Measurements from ENCODE around the gene TPP1. TPM values are rescaled to one million over a fixed set of nuclear protein-coding genes. Genes with fewer than 3 reads are reported as not detected.
A peak's percentile ranks its signal among the peaks of the same experiment; 100 is the strongest.

The TPP1 gene
- total RNA-seq, 1 donor from 2014 or later = 50.1 TPM

GRCh38 chr11:6602096-6602940 lies 16.9 kb downstream of the TPP1 start:
- no peaks in the 10 kb centered on the region for H3K9me3 Mint-ChIP-seq
- no peak overlapping the region for H3K4me3 Mint-ChIP-seq
- peak overlapping the region; percentile 28 for H3K27ac Mint-ChIP-seq
- H3K36me3 Mint-ChIP-seq = peaks cover 6% of the 10 kb centered on the region
- no peaks in the 10 kb centered on the region for H3K27me3 Mint-ChIP-seq (ENCODE audit: low read depth)
- no peak for TF ChIP-seq CTCF (IDR thresholded peaks at IDR 0.05; ENCODE audit: unreplicated experiment)
- DNase-seq (ENCODE audit: low spot score in 2 of 2, unreplicated experiment in 2 of 2) = peak in 1 of 2 experiments; percentile 29
- H3K4me1 Mint-ChIP-seq = peaks cover 13% of the 10 kb centered on the region

GRCh38 chr11:6601041-6601461 lies 18.2 kb downstream of the TPP1 start:
- no peaks in the 10 kb centered on the region for H3K27me3 Mint-ChIP-seq (ENCODE audit: low read depth)
- no peaks in the 10 kb centered on the region for H3K9me3 Mint-ChIP-seq
- no peak overlapping the region for H3K27ac Mint-ChIP-seq
- H3K36me3 Mint-ChIP-seq = peaks cover 8% of the 10 kb centered on the region
- no peak overlapping the region for H3K4me3 Mint-ChIP-seq
- TF ChIP-seq CTCF (IDR thresholded peaks at IDR 0.05; ENCODE audit: unreplicated experiment) = no peak
- peaks cover 2% of the 10 kb centered on the region for H3K4me1 Mint-ChIP-seq
- peak in 1 of 2 experiments; percentile 29 for DNase-seq (ENCODE audit: low spot score in 2 of 2, unreplicated experiment in 2 of 2)

DNA sequence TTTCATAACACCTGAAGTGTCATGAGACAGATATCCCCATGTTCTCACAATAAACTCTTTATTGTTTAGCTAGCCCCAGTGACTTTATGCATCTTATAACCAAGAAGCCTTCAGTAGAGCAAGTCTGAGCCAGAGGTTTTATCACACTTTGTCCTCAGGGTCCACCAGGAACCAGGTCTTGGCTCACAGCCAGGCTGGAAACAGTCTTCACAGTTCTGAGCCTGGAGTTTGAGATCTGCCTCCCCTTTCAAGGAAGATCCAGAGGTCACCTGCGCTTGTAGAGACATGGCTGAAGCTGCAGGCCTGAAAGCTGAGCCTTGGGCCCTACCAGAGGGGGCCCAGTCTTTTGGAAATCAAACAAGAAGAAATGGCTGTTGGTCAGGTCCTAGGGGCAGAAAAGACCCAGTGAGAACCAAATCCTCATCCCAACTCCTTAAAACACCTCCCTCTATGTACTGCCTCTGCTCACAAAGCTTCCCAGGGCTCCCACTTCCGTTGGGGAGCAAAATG lies 19.3 kb downstream of the TPP1 start:
- Mint-ChIP-seq H3K4me3 (no peak overlapping the region), H3K27ac (no peak overlapping the region), H3K4me1 (no peaks in the 10 kb centered on the region), H3K36me3 (peaks cover 9% of the 10 kb centered on the region), H3K27me3 (ENCODE audit: low read depth) (no peaks in the 10 kb centered on the region), H3K9me3 (no peaks in the 10 kb centered on the region)
- TF ChIP-seq CTCF (IDR thresholded peaks at IDR 0.05; ENCODE audit: unreplicated experiment) = no peak
- no peak for DNase-seq (ENCODE audit: low spot score in 2 of 2, unreplicated experiment in 2 of 2)

DNA sequence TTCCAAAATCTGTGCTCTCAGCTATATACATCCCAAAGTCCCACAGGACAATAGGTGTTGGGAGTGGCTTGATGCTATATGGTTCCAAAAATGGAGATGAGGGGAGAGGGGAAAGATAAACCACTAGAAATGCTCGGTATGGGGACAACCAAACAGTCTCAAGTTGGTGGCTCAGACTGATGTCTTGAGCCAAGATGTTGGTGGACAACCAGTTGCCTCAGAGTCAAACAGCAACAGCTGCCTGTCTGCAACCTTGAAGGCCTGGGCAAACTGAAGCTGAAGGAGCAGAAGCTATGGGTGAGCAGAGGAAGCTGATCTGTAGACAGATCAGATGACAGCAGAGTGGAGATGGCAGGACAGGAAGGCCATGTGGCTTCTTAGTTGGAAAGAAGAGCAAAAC lies 19.8 kb downstream of the TPP1 start:
- Mint-ChIP-seq H3K4me1 (no peaks in the 10 kb centered on the region), H3K27ac (no peak overlapping the region), H3K4me3 (no peak overlapping the region), H3K36me3 (peaks cover 12% of the 10 kb centered on the region), H3K27me3 (ENCODE audit: low read depth) (no peaks in the 10 kb centered on the region), H3K9me3 (no peaks in the 10 kb centered on the region)
- DNase-seq (ENCODE audit: low spot score in 2 of 2, unreplicated experiment in 2 of 2) = no peak
- TF ChIP-seq CTCF (IDR thresholded peaks at IDR 0.05; ENCODE audit: unreplicated experiment) = no peak

- H3K4me3 Mint-ChIP-seq = no peak overlapping the region
- no peaks in the 10 kb centered on the region for H3K4me1 Mint-ChIP-seq
- no peaks in the 10 kb centered on the region for H3K27me3 Mint-ChIP-seq (ENCODE audit: low read depth)
- H3K36me3 Mint-ChIP-seq = peaks cover 16% of the 10 kb centered on the region
- no peak for DNase-seq (ENCODE audit: low spot score in 2 of 2, unreplicated experiment in 2 of 2)
- H3K9me3 Mint-ChIP-seq = no peaks in the 10 kb centered on the region
- no peak overlapping the region for H3K27ac Mint-ChIP-seq
- TF ChIP-seq CTCF (IDR thresholded peaks at IDR 0.05; ENCODE audit: unreplicated experiment) = no peak
Observed at GRCh38 chr11:6598555-6598954, 20.7 kb downstream of the TPP1 start.

Measured in mesothelial cell of epicardium (in vitro differentiated cells).